Measurements from ENCODE around the gene MPND.
"Not testable (repeated sequence)": the region's sequence is repeated elsewhere in the genome, so short reads cannot be mapped to it uniquely, and the experiment has no call there.

MPND gene

GRCh38 chr19:4342615-4343369, 570 bp upstream of the MPND start:
- TF ChIP-seq, protein P1, sequence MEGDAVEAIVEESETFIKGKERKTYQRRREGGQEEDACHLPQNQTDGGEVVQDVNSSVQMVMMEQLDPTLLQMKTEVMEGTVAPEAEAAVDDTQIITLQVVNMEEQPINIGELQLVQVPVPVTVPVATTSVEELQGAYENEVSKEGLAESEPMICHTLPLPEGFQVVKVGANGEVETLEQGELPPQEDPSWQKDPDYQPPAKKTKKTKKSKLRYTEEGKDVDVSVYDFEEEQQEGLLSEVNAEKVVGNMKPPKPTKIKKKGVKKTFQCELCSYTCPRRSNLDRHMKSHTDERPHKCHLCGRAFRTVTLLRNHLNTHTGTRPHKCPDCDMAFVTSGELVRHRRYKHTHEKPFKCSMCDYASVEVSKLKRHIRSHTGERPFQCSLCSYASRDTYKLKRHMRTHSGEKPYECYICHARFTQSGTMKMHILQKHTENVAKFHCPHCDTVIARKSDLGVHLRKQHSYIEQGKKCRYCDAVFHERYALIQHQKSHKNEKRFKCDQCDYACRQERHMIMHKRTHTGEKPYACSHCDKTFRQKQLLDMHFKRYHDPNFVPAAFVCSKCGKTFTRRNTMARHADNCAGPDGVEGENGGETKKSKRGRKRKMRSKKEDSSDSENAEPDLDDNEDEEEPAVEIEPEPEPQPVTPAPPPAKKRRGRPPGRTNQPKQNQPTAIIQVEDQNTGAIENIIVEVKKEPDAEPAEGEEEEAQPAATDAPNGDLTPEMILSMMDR (IDR thresholded peaks at IDR 0.05; ENCODE audit: low read depth, low read length), result no peak
- H3K4me3 ChIP-seq (ENCODE audit: low read depth, low read length), result peak overlapping the region; percentile 75

DNA sequence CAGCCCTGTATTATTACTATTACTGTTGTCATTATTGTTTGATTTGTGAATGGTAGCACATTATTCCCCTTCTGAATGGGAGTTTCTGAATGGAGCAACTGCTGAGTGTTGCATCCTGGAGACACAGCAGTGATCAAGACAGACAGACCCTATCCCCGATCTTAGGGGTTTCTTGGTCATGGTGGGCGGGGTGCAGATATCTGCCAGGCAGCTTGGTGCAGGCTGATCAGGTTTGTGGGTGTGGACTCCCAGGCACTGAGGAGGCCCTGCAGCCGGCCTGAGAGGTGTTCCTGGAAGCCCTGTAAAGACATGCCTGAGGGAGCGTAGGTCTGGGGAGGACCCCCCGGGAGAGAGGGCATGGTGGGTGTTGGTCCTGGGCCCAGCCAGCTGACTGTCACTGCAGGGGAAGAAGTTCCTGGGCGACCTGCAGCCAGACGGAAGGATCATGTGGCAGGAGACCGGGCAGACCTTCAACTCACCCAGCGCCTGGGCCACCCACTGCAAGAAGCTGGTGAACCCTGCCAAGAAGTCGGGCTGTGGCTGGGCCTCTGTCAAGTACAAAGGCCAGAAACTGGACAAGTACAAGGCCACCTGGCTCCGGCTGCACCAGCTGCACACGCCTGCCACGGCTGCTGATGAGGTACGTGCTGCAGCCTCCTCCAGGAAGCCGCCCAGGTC, 2.1 kb downstream of the MPND start:
- H3K4me3 ChIP-seq (ENCODE audit: low read depth, low read length), result no peak overlapping the region
- TF ChIP-seq, protein P1 (IDR thresholded peaks at IDR 0.05; ENCODE audit: low read depth, low read length), result no peak

- TF ChIP-seq, protein P1 (IDR thresholded peaks at IDR 0.05; ENCODE audit: low read depth, low read length), result no peak
These were observed 2.6 kb downstream of the MPND start for GRCh38 chr19:4346020-4346383.

GRCh38 chr19:4347521-4347920, 4.2 kb downstream of the MPND start:
- H3K4me3 ChIP-seq (ENCODE audit: low read depth, low read length), result no peak overlapping the region
- TF ChIP-seq, protein P1 (IDR thresholded peaks at IDR 0.05; ENCODE audit: low read depth, low read length), result no peak

More at GRCh38 chr19:4346020-4346383, 2.6 kb downstream of the MPND start:
- no peak overlapping the region for H3K4me3 ChIP-seq (ENCODE audit: low read depth, low read length)

DNA sequence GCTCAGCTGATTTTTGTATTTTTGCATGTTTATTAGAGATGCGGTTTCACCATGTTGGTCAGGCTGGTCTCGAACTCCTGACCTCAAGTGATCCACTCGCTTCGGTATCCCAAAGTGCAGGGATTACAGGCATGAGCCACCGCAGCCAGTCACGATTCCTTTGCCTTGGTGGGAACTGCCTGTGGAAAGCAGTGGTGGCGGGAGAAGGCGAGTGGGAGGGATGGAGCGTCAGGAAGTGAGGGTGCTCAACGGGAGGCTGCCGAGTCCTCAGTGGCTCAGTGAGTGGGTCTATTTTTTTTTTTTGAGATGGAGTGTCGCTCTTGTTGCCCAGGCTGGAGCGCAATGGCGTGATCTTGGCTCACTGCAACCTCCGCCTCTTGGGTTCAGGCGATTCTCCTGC, 5.9 kb downstream of the MPND start:
- H3K4me3 ChIP-seq (ENCODE audit: low read depth, low read length), result not testable (repeated sequence)

DNA sequence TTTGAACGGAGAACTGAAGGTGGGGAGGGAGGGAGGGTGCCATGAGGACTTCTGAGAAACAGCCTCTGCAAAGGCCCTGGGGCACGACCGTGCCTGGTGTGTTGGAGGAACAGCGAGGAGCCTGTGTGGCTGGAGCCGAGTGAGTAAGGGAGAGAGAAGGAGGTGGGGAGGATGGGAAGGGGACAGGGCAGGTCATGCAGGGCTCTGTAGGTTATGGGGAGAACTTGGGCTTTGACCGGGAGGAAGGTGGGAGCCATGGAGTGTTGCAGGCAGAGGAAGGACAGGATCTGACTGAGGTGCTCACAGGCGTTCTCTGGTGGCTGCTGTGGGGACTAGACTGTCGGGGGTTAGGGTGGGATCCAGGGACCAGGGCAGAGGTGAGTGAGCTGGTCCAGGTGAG, 6.7 kb downstream of the MPND start:
- no peak overlapping the region for H3K4me3 ChIP-seq (ENCODE audit: low read depth, low read length)
- TF ChIP-seq, protein P1 (IDR thresholded peaks at IDR 0.05; ENCODE audit: low read depth, low read length), result no peak

GRCh38 chr19:4350726-4351125, 7.4 kb downstream of the MPND start:
- no peak overlapping the region for H3K4me3 ChIP-seq (ENCODE audit: low read depth, low read length)
- TF ChIP-seq, protein P1 (IDR thresholded peaks at IDR 0.05; ENCODE audit: low read depth, low read length), result no peak
